Measurements from ENCODE around the gene PCED1A.

Gene PCED1A

GRCh38 chr20:2806351-2806701 is 34.1 kb downstream of the PCED1A start:
- Histone ChIP-seq H3K27me3 (ENCODE audit: insufficient read depth, low read length) (no peaks in the 10 kb centered on the region), H3K4me3 (ENCODE audit: low read depth, low read length, poor library complexity, severe bottlenecking) (no peak overlapping the region), H4K20me1 (ENCODE audit: insufficient read depth, low read length) (no peaks in the 10 kb centered on the region), H3K9ac (ENCODE audit: low read length) (no peak overlapping the region), H2AFZ (ENCODE audit: low read length) (no peak overlapping the region), H3K79me2 (ENCODE audit: insufficient read depth, low read length) (no peaks in the 10 kb centered on the region), H3K4me1 (ENCODE audit: insufficient read depth, low read length, severe bottlenecking) (no peaks in the 10 kb centered on the region), H3F3A (ENCODE audit: insufficient read depth, low read length) (no peaks in the 10 kb centered on the region), H3K27ac (ENCODE audit: low read depth, low read length, poor library complexity, severe bottlenecking) (no peak overlapping the region), H3K4me2 (ENCODE audit: low read length) (no peak overlapping the region), H3K9me2 (ENCODE audit: low read depth, low read length) (no peaks in the 10 kb centered on the region), H3K36me3 (ENCODE audit: insufficient read depth, low read length) (no peaks in the 10 kb centered on the region), H3K9me3 (ENCODE audit: low read length) (no peaks in the 10 kb centered on the region)
- TF ChIP-seq EZH2 (IDR thresholded peaks at IDR 0.05; ENCODE audit: borderline replicate concordance, low read length) (no peak), CTCF (IDR thresholded peaks at IDR 0.05; ENCODE audit: low read length) (no peak)

GRCh38 chr20:2805689-2806350 is 34.6 kb downstream of the PCED1A start:
- Histone ChIP-seq H3K27ac (ENCODE audit: low read depth, low read length, poor library complexity, severe bottlenecking) (no peak overlapping the region), H3K9me3 (ENCODE audit: low read length) (no peaks in the 10 kb centered on the region), H2AFZ (ENCODE audit: low read length) (no peak overlapping the region), H3K9ac (ENCODE audit: low read length) (no peak overlapping the region), H3K27me3 (ENCODE audit: insufficient read depth, low read length) (no peaks in the 10 kb centered on the region), H3F3A (ENCODE audit: insufficient read depth, low read length) (no peaks in the 10 kb centered on the region), H4K20me1 (ENCODE audit: insufficient read depth, low read length) (no peaks in the 10 kb centered on the region), H3K4me2 (ENCODE audit: low read length) (no peak overlapping the region), H3K36me3 (ENCODE audit: insufficient read depth, low read length) (no peaks in the 10 kb centered on the region), H3K4me1 (ENCODE audit: insufficient read depth, low read length, severe bottlenecking) (no peaks in the 10 kb centered on the region), H3K79me2 (ENCODE audit: insufficient read depth, low read length) (no peaks in the 10 kb centered on the region), H3K4me3 (ENCODE audit: low read depth, low read length, poor library complexity, severe bottlenecking) (no peak overlapping the region), H3K9me2 (ENCODE audit: low read depth, low read length) (no peaks in the 10 kb centered on the region)
- TF ChIP-seq CTCF (IDR thresholded peaks at IDR 0.05; ENCODE audit: low read length) (no peak), EZH2 (IDR thresholded peaks at IDR 0.05; ENCODE audit: borderline replicate concordance, low read length) (no peak)

- H2AFZ ChIP-seq (ENCODE audit: low read length) = no peak overlapping the region
- no peak for TF ChIP-seq EZH2 (IDR thresholded peaks at IDR 0.05; ENCODE audit: borderline replicate concordance, low read length)
- no peak for TF ChIP-seq CTCF (IDR thresholded peaks at IDR 0.05; ENCODE audit: low read length)
- H3K9me2 ChIP-seq (ENCODE audit: low read depth, low read length) = no peaks in the 10 kb centered on the region
- H3F3A ChIP-seq (ENCODE audit: insufficient read depth, low read length) = no peaks in the 10 kb centered on the region
- no peaks in the 10 kb centered on the region for H3K36me3 ChIP-seq (ENCODE audit: insufficient read depth, low read length)
- H3K27me3 ChIP-seq (ENCODE audit: insufficient read depth, low read length) = no peaks in the 10 kb centered on the region
- no peaks in the 10 kb centered on the region for H3K9me3 ChIP-seq (ENCODE audit: low read length)
- no peak overlapping the region for H3K9ac ChIP-seq (ENCODE audit: low read length)
- H3K27ac ChIP-seq (ENCODE audit: low read depth, low read length, poor library complexity, severe bottlenecking) = no peak overlapping the region
- no peak overlapping the region for H3K4me2 ChIP-seq (ENCODE audit: low read length)
- no peaks in the 10 kb centered on the region for H3K4me1 ChIP-seq (ENCODE audit: insufficient read depth, low read length, severe bottlenecking)
- H3K4me3 ChIP-seq (ENCODE audit: low read depth, low read length, poor library complexity, severe bottlenecking) = no peak overlapping the region
- no peaks in the 10 kb centered on the region for H4K20me1 ChIP-seq (ENCODE audit: insufficient read depth, low read length)
- H3K79me2 ChIP-seq (ENCODE audit: insufficient read depth, low read length) = no peaks in the 10 kb centered on the region
Measured at GRCh38 chr20:2804852-2805688, 35.4 kb downstream of the PCED1A start.

Data from OCI-LY1 (cell line).